DOHH2 (cell line): ENCODE measurements around the gene STRA6.

Source experiments
- EZH2phosphoT487 ChIP-seq: fragments of 200-600 bp; sonication (generic); IDR thresholded peaks from 2 replicates; pipeline ENCODE4 v1.6.1; 2017; ENCODE audit warnings: borderline replicate concordance, mild to moderate bottlenecking, antibody characterized with exemption, low read length, moderate library complexity, mixed read lengths
- TF ChIP-seq, protein P1 (sequence below): fragments of 200-600 bp; sonication (generic); IDR thresholded peaks from one replicate; pipeline ENCODE4 v1.5.1; 2014; ENCODE audit warnings: antibody characterized with exemption, mild to moderate bottlenecking, low read depth, low read length; ENCODE audit not compliant: poor library complexity, severe bottlenecking

- TF ChIP-seq, protein P1, sequence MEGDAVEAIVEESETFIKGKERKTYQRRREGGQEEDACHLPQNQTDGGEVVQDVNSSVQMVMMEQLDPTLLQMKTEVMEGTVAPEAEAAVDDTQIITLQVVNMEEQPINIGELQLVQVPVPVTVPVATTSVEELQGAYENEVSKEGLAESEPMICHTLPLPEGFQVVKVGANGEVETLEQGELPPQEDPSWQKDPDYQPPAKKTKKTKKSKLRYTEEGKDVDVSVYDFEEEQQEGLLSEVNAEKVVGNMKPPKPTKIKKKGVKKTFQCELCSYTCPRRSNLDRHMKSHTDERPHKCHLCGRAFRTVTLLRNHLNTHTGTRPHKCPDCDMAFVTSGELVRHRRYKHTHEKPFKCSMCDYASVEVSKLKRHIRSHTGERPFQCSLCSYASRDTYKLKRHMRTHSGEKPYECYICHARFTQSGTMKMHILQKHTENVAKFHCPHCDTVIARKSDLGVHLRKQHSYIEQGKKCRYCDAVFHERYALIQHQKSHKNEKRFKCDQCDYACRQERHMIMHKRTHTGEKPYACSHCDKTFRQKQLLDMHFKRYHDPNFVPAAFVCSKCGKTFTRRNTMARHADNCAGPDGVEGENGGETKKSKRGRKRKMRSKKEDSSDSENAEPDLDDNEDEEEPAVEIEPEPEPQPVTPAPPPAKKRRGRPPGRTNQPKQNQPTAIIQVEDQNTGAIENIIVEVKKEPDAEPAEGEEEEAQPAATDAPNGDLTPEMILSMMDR, result no peak
- TF ChIP-seq EZH2phosphoT487, result no peak
These were observed 33.9 kb downstream of the STRA6 start for GRCh38 chr15:74168711-74169126.
